CD4-positive, alpha-beta T cell treated with Interleukin-4 for 1 hour (primary cell): Measurements from ENCODE around the gene TMEM11.
"Not testable (repeated sequence)": the region's sequence is repeated elsewhere in the genome, so short reads cannot be mapped to it uniquely, and the experiment has no call there.

Source experiments
- DNase-seq, 2 donors: peaks; one replicate each; pipeline ENCODE4 v3.0.0-alpha.2; 2020 to 2022

TMEM11 gene

GRCh38 chr17:21210411-21211076 lies 3.4 kb downstream of the TMEM11 start:
- no peak for DNase-seq

GRCh38 chr17:21209511-21210175 lies 4.3 kb downstream of the TMEM11 start:
- no peak for DNase-seq

GRCh38 chr17:21208352-21208751 lies 5.6 kb downstream of the TMEM11 start:
- no peak for DNase-seq

GRCh38 chr17:21204935-21205334 lies 9.0 kb downstream of the TMEM11 start:
- DNase-seq: no peak

- DNase-seq: no peak
Measured at GRCh38 chr17:21202512-21202911, 11.4 kb downstream of the TMEM11 start.

- DNase-seq: no peak
Measured at GRCh38 chr17:21201874-21202273, 12.1 kb downstream of the TMEM11 start.

- no peak for DNase-seq
Measured at GRCh38 chr17:21201298-21201595, 12.7 kb downstream of the TMEM11 start.

GRCh38 chr17:21200590-21201297 lies 13.2 kb downstream of the TMEM11 start:
- DNase-seq: no peak

GRCh38 chr17:21199856-21200255 lies 14.1 kb downstream of the TMEM11 start:
- no peak for DNase-seq

GRCh38 chr17:21199311-21199710 lies 14.7 kb downstream of the TMEM11 start:
- no peak for DNase-seq

GRCh38 chr17:21198411-21198810 lies 15.6 kb downstream of the TMEM11 start:
- DNase-seq: no peak

- DNase-seq: no peak
Measured at GRCh38 chr17:21196126-21196525, 17.8 kb downstream of the TMEM11 start.

- no peak for DNase-seq
Measured at GRCh38 chr17:21194703-21195102, 19.3 kb downstream of the TMEM11 start.

GRCh38 chr17:21194226-21194625 lies 19.7 kb downstream of the TMEM11 start:
- DNase-seq: no peak

- no peak for DNase-seq
Measured at GRCh38 chr17:21193031-21193430, 20.9 kb downstream of the TMEM11 start.

- DNase-seq: not testable (repeated sequence)
Measured at GRCh38 chr17:21192414-21192813, 21.5 kb downstream of the TMEM11 start.

- DNase-seq: no peak
Measured at GRCh38 chr17:21191698-21192097, 22.3 kb downstream of the TMEM11 start.

GRCh38 chr17:21190078-21190477 lies 23.9 kb downstream of the TMEM11 start:
- no peak for DNase-seq

- DNase-seq: no peak
Measured at GRCh38 chr17:21189361-21189760, 24.6 kb downstream of the TMEM11 start.

- DNase-seq: peak in 1 of 2 donors; percentile 18
Measured at GRCh38 chr17:21186399-21187187, 27.4 kb downstream of the TMEM11 start.

- DNase-seq: no peak
Measured at GRCh38 chr17:21185061-21185460, 28.9 kb downstream of the TMEM11 start.

- DNase-seq: no peak
Measured at GRCh38 chr17:21184570-21184969, 29.4 kb downstream of the TMEM11 start.

GRCh38 chr17:21183468-21183867 lies 30.5 kb downstream of the TMEM11 start:
- DNase-seq: no peak
